ENCODE results near the gene GLT1D1.
"Not testable (repeated sequence)": the region's sequence is repeated elsewhere in the genome, so short reads cannot be mapped to it uniquely, and the experiment has no call there.

DNA sequence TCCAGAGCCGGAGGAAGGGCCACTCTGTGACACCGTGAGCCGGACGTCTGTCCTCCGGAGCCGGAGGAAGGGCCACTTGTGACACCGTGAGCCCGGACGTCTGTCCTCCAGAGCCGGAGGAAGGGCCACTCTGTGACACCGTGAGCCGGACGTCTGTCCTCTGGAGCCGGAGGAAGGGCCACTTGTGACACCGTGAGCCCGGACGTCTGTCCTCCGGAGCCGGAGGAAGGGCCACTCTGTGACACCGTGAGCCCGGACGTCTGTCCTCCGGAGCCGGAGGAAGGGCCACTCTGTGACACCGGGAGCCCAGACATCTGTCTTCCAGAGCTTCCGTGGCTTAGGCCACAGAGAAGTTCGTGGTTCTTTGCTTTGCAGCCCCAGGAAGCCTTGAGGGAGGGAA is 6.6 kb upstream of the GLT1D1 start:
- TF ChIP-seq, protein P1, sequence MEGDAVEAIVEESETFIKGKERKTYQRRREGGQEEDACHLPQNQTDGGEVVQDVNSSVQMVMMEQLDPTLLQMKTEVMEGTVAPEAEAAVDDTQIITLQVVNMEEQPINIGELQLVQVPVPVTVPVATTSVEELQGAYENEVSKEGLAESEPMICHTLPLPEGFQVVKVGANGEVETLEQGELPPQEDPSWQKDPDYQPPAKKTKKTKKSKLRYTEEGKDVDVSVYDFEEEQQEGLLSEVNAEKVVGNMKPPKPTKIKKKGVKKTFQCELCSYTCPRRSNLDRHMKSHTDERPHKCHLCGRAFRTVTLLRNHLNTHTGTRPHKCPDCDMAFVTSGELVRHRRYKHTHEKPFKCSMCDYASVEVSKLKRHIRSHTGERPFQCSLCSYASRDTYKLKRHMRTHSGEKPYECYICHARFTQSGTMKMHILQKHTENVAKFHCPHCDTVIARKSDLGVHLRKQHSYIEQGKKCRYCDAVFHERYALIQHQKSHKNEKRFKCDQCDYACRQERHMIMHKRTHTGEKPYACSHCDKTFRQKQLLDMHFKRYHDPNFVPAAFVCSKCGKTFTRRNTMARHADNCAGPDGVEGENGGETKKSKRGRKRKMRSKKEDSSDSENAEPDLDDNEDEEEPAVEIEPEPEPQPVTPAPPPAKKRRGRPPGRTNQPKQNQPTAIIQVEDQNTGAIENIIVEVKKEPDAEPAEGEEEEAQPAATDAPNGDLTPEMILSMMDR (IDR thresholded peaks at IDR 0.05; ENCODE audit: borderline replicate concordance, extremely low read depth, low read length, poor library complexity, severe bottlenecking): not testable (repeated sequence)
- TF ChIP-seq EZH2 (IDR thresholded peaks at IDR 0.05; ENCODE audit: borderline replicate concordance, low read depth, low read length, severe bottlenecking): not testable (repeated sequence)

Data from DND-41 (cell line).